HG03575 (cell line): ENCODE results near the gene TLX1.

Experiments used
- ATAC-seq: cut with Tn5 transposase; IDR thresholded peaks from one replicate; pipeline ENCODE4 v1.9.1; 2021; ENCODE audit not compliant: unreplicated experiment, insufficient number of reproducible peaks, low FRiP score; ENCODE audit errors: extremely low read depth

TLX1 gene

DNA sequence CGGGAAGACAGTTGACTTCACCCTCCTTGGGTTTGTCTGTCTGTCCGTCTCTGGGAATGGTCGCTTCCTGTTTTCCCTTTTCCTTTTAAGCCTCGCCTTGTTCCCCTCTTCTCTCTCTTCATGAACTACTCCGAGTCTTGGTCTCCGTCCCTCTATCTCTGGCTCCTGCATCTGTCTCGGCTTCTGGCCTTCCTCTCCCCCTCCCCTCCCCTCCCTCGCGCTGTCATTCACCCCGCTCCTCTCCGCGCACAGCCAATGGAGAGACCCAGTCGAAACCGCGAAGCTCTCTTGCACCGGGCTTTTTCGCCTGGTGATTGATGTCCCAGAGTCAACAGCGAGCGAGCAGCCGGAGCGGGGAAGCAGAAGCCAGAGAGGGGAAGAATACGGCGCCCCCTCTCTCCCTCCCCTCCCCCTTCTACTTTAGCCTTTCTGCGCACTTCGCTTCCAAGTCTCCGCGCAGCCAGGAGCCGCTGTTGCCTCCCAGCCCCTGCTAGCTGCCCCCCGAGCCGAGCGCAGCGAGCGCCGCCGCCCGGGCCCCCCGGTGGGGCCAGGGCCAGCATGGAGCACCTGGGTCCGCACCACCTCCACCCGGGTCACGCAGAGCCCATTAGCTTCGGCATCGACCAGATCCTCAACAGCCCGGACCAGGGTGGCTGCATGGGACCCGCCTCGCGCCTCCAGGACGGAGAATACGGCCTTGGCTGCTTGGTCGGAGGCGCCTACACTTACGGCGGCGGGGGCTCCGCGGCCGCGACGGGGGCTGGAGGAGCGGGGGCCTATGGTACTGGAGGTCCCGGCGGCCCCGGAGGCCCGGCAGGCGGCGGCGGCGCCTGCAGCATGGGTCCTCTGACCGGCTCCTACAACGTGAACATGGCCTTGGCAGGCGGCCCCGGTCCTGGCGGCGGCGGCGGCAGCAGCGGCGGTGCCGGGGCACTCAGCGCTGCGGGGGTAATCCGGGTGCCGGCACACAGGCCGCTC is at the start of gene TLX1:
Gene TLX1, plus strand, starts transcription at position 317 of the 978 bp plus-strand sequence. Its CDS starts 242 bp downstream, at position 559.
- ATAC-seq = no peak

- ATAC-seq = no peak
Measured at GRCh38 chr10:101085846-101086245, 45.3 kb upstream of the TLX1 start.

- no peak for ATAC-seq
Measured at GRCh38 chr10:101087376-101087775, 43.7 kb upstream of the TLX1 start.

DNA sequence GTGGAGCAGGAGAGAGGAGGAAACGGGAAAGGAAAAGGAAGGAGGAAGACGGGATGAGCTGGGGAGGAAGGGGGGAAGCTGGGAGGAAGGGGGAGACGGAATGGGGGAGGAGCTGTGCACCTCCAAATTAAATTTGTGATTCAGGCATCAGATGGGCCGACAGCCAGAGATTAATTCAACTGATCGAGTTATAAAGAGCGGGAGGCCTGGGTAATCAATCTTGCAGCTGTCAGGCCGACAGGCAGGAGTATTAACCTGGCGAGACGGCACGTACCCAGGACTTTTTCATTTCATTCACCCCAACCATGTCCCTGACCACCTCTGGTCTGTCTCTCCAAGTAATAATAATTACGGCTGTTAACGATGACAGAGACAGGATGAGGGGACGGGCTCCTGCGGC is 43.1 kb upstream of the TLX1 start:
- ATAC-seq = no peak

- ATAC-seq = no peak
Measured at GRCh38 chr10:101089520-101090299, 41.4 kb upstream of the TLX1 start.

DNA sequence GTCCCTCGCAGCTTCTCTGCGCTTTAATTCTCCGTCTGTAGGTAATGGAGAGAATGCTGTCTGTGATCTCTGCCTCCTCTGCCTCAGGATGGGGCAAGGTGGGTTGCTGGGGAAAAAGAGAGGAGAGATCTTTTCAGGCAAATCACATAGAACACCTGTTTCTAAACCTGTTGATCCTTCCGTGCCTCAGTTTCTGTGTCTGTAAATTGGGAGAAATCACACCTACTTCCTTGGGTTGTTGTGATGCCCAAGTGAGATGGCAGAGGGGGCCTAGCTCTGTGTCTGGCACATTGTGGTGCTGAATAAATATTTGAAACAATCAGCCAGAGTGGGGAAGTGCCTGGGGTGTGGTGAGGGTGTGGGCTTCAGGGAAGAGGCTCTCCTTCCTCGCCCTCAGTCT is 40.5 kb upstream of the TLX1 start:
- ATAC-seq = no peak

DNA sequence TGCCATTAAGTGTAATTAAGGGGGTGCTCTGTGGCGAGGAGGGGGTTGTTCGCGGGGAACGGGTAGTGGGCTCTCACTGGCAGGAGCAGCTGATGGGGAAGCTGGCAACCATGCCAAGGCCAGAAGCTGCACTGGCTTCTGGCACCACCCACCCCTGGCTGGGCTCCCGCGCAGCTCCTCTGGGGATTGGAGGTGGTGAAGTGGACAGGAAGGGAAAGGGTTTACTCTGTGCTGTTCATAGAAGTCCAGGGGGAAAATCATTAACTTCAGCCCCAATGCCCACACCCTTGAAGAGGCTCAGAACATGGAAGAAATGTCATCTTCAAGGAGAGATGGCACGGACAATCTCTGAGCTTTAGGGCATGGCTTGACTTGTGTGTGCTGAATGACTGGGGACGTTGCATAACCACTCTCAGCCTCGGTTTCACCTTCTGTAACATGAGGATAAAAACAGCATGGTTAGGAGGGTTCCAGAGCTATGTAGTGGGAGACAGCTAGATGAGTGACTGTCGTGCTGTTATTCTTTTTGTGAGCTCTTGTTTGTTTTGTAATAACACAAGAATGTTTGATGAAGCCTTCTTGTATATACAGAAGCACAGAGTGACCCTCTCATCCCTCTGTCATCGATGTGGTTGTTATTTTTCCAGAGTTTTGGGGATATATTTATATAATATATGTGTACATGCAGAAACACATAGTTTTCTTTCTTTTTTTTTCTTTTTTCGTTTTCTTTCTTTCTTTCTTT is 39.4 kb upstream of the TLX1 start:
- ATAC-seq = no peak

GRCh38 chr10:101092881-101093354 is 38.2 kb upstream of the TLX1 start:
- no peak for ATAC-seq

DNA sequence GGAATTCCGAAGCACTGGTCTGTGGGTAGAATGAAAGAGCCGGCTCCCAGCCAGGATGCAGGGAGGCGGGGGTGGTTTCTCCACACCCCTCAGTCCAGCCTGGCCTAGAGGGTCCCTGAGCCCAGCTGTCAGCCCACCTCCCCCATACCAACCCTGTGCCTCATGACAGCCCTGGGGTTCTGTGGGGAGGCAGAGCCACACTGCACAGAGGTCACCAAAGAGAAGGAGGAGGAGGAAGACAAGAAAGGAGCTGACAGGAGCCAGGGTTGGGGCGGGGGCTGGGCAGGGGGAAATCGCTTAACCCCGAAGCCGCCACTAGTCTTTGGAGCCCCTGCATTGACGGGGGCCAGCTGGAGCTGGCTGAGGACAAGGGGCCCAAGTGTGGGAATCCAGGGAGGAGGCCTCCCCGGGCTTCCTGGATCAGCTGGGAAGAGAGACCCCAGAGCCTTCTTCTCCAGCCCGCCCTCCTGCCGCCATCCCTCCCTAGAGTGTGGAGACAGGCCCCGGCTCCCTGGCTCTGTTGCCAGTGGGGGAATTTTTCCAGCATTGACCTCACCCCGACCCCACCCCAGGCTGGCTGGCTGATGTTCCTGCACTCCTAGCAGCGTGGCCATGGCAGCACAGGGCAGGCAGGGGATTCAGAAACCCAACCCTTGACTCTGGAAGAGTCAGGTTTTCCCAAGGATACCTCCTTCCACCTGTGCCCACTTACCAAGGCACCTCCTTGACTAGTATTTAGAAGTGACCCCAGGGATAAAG is 36.8 kb upstream of the TLX1 start:
- no peak for ATAC-seq

DNA sequence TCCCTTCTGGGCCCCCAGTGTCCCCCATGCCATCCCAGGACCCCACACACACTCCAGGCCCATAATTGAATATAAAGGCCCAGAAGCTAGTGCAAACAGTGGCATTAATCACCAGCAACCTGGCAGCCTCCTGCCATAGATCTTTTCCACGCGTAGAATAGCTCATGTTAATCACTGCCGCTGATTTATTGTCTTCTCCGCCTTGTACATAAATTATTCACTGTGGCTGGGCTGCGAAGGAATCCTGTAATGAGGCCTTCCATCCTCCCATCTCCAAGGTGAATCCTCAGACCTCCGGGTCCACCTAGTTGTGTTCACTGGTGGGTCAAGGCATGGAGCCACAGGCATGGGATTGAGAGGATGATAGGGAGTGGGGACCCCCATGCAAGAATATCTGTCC is 36.1 kb upstream of the TLX1 start:
- ATAC-seq = no peak

- ATAC-seq = no peak
Measured at GRCh38 chr10:101095550-101096213, 35.4 kb upstream of the TLX1 start.

GRCh38 chr10:101096378-101096777 is 34.7 kb upstream of the TLX1 start:
- ATAC-seq = no peak

GRCh38 chr10:101097881-101098280 is 33.2 kb upstream of the TLX1 start:
- ATAC-seq = no peak

GRCh38 chr10:101099901-101100300 is 31.2 kb upstream of the TLX1 start:
- ATAC-seq = no peak

- ATAC-seq = no peak
Measured at GRCh38 chr10:101101372-101101881, 29.7 kb upstream of the TLX1 start.

DNA sequence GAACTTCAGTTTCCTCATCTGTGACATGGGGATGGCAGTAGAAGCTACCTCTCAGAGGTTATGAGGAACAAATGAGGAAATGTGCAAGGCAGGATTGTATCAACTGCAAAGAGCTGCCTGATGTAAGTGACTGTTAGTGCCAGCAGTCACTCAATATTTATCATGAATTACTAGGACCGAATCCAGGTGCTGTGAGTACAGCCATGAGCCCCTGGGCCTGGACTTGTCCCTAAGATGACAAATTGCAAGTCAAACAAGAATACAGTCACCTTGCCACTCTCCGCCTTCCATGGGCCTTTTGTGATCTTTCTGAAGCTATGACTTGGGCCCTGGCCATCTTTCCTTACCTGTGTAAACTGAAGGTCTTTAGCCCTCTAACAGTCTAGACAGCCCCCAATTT is 27.7 kb upstream of the TLX1 start:
- ATAC-seq = no peak

DNA sequence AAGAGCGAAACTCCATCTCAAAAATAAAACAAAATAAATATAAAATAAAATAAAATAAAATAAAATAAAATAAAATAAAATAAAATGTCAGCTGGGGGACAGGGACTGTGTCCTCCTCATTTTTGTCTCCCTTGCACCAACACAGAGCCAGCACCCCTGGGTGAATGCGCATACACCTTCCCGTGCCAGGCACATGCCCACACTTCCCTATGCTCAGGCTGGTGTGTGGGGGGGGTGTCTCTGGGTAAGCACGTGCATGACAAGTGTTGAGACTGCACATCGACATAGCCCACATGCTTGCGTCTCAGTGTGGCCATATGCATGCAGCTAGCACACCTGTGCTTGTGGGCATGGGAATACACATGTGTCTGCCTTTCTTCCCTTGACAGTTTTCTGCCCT is 24.7 kb upstream of the TLX1 start:
- no peak for ATAC-seq

DNA sequence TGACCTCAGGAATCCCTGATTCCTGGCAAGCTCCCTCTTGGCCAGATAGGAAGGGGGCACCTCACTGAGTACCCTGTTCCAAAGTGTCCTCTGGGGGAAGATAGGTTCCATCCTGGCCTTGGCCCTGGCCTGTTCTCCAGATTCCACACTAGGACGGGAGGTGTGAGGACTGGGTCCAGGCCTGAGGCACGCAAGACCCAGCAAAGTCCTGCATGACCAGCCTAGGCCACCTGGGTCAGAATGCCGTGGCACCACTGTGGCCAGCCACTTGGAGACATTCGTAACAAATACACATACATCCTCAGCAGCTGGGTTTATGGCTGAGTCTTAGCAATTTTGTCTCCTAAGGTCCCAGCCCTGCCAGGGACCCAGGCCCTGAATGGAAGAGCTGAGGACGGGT is 23.3 kb upstream of the TLX1 start:
- ATAC-seq = no peak
